Effector CD8-positive, alpha-beta T cell (primary cell): ENCODE measurements around the gene ITIH2.
"Not testable (repeated sequence)": the region's sequence is repeated elsewhere in the genome, so short reads cannot be mapped to it uniquely, and the experiment has no call there.

Experiments used
- DNase-seq: peaks from one replicate; lab custom pipeline; 2025; lab: John Stamatoyannopoulos, UW

ITIH2 gene

DNA sequence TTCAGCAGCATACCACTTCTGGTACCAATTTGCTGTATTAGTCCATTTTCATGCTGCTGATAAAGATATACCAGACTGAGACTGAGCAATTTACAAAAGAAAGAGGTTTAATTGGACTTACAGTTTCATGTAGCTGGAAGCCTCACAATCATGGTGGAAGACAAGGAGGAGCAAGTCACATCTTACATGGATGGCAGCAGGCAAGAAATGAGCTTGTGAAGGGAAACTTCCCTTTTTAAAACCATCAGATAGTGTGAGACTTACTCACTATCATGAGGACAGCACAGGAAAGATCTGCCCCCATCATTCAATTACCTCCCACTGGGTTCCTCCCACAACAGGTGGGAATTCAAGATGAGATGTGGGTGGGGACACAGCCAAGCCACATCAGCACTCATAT is 9.9 kb upstream of the ITIH2 start:
- not testable (repeated sequence) for DNase-seq

DNA sequence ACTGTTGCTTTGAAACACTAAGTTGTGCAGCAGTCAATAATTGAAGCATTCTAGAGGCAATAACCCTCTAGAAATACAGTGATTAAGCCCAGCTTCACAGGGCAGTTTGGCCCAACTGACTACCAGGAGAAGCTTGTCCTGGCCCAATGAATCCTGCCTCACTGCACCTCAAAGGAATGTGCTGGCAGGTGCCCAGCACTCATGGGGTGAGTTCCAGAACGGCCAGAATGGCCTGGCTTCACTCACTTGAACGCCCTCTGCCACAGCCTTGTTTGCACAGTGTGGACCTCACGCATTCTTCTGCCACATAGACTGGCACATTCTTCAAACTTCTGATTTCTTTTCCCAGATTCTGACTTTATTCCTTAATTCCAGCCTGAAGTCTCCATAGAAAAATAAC is 6.6 kb upstream of the ITIH2 start:
- DNase-seq: no peak

GRCh38 chr10:7697426-7697825 is 5.7 kb upstream of the ITIH2 start:
- no peak for DNase-seq

DNA sequence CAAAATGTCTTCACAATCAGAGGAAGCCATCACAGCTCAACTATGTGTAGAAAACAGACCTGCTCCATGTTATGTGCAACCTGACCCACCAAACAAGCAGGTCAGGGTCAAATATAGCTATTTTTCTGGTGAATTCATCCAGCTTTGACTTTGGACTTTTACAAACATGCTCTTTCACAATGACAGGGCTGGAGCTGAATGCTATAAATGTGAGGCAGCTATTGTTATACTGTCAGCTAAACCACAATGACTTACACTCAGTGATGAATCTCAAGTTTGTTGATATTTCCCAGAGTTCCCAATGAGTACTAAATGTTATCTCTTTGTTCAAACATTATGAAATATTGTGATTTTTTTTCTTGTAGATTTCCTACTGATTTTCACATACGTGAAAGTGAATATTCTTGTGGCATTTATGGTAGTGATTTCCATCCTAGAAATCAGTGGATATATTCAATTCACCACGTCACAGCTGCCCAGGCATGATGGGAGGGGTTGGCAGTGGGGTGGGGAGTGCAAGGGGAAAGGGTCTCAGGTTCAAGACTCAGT is 2.5 kb upstream of the ITIH2 start:
- no peak for DNase-seq

- no peak for DNase-seq
Observed at GRCh38 chr10:7701158-7701742, 1.9 kb upstream of the ITIH2 start.

DNA sequence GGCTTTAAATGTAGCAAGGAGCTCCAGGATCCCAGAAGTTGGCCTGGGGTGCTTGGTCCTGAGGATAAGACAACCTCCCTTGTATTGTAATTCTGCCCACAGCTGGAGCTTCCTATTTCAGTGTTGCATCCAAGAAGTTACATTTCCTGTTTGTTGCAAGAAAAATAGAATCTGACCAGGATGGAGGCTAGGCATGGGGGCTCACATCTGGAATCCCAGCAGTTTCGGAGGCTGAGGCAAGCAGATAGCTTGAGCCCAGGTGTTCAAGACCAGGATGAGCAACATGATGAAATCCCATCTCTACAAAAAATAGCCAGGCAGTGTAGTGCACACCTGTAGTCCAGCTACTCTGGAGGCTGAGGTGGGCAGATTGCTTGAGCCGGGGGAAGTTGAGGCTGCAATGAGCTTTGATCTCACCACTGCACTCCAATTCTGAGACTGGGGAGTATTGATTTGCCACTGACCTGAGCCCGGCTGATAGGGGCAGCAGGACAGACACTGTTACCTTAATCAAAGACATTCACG is 766 bp upstream of the ITIH2 start:
- DNase-seq: no peak

DNA sequence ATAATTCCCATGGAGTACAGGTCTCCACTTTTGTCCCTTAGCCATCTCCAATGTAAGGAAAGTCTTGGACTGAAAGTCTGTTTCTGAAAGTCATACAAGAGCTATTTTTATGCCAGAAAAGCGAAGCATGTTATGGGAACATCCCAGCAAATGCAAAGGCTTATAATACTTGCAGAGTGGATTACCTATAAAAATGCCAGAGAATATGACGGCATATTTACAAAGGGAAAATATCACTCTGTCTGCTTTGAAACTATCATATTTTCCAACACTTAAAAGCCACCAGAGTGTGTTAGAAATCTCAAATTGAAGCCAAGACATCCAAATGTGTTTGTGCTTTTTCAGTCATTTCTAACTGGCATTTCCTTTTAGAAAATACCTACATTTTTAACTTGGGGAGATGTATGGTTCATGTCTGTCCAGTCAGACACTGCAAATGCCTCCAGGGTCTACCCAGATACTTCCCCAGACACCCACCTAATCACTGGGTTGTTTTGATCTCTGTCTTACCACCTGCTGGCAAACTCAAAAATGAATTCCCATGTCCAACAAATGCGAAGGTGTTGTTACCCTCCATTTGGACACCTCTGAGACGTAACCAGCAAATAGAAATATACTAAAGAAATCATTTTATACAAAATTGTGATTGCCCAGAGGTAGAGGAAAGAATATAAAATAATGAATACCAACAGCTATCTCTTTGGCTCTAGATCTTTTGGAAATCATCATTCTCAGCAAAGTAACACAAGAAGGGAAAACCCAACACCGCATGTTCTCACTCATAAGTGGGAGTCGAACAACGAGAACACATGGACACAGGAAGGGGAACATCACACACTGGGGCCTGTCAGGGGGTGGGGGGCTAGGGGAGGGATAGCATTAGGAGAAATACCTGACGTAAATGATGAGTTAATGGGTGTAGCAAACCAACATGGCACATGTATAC is 1.2 kb downstream of the ITIH2 start:
- DNase-seq: no peak

- no peak for DNase-seq
Observed at GRCh38 chr10:7705341-7705740, 2.2 kb downstream of the ITIH2 start.

GRCh38 chr10:7706534-7707073 is 3.5 kb downstream of the ITIH2 start:
- no peak for DNase-seq

DNA sequence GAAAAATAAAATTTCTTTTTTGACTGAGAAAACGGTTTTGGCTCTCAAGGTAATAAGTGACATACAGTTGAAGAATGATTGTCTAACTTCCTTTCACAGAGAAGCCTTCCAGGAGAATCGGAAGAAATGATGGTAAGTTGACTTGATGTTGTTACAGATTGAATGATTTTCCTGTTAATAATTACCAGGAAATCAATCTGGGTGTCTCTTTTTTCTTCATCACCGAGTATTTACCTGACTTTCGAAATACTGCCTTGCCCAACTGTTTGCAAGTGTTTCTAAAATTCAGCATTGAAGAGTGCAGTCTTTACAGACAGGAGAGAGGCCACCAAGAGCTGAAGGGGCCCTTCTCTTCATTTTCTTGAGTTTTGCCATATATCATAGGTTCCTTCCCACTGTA is 4.0 kb downstream of the ITIH2 start:
- DNase-seq: no peak

DNA sequence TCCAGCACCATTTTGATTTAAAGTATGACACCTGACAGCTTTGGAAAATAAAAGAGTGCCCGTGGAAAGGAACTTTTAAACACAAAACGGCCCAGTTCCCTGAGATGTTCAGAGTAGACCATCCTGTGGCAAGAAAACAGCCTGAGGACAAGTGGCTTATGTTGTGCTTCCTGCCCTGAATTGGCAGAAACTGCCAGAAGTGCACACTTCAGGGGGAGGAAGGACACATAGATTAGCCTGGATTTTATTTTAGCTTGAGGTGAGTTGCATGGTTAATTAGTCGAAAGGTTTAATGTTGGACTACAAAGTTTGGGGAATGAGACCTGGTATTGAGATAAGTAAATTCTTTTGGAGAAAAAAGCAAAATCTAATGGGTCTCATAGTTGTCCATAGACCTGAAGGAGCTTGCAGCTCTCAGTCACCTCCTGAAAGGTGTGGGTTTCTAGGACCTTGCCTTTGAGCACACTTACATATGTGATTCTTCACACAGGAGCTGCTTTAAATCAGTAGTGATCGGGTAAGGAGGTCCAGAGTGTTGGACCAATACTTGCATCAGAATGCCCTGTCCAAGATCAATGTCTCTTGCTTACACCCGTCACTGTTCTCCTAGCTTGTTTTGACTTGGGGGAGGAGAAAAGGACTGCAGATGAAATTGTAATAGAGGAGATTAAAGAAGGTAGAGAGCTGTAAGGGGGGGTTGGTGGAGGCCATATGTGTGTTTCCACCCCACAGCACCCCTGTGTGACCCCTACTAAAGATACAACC is 4.9 kb downstream of the ITIH2 start:
- no peak for DNase-seq

DNA sequence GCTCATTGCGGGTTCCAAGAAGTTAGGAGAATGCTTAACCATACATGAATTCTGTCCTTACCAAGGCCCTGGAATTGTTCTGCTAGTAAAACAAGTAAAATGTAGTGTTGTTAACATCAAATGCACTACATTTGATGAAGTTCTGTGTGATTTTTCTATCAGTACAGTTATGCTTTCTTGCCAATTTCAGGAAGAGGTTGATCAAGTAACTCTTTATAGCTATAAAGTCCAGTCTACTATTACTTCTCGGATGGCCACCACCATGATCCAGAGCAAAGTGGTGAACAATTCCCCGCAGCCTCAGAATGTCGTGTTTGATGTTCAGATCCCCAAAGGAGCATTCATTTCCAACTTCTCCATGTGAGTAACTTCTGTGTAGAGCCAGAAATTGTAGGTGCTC is 5.7 kb downstream of the ITIH2 start:
- DNase-seq: no peak

DNA sequence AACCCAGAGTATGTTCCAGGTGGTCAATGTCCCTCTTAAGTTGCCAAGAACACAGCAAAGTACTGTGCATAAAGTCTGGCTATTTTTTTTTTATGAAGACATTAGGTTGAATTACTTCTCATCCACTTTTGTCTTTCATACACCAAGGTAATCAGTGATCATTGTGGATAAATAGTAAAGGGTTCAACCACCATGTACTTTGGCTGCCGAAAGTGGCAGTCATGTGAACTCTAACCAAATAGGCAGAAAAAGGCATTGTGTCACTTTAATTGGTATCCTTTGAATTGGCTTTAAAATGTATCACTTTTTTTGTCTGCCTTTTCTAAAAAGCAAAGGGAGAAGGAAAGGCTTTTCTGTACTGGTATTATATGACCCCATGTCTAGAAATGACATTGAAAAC is 7.3 kb downstream of the ITIH2 start:
- no peak for DNase-seq

GRCh38 chr10:7711075-7711474 is 8.0 kb downstream of the ITIH2 start:
- not testable (repeated sequence) for DNase-seq

DNA sequence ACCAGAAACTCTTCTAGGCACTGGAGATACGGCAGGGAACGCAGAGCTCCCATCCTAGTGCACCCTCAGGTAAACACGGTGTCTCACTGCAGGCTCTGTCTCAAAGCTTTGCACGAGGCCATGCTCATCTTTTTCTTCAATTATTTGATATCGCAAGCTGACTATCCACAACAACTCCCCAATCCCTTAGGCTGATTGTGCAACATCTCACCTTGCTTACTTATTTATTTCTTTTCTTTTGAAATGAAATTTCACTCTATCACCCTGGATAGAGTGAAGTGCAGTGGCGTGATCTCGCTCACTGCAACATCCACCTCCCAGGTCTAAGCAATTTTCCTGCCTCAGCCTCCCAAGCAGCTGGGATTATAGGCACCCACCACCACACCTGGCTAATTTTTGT is 12.4 kb downstream of the ITIH2 start:
- no peak for DNase-seq

DNA sequence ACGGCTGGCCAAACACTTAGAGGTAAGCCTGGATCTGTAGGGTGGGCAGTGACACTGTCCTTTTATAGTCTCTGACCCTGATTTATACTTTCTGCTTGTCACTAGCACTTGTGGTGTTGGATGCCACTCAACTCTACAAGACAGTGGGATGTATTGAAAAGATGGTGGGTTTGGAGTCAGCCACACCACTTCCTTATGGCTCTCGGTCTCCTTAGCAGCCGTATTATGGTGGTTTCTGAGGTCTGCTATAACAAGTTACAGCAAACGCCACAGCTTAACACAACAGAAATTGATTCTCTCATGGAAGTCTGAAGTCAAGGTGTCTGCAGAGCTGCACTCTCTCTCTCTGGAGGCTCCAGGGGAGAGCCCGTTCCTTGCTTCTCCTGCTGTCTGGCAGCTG is 14.7 kb downstream of the ITIH2 start:
- no peak for DNase-seq

- no peak for DNase-seq
Observed at GRCh38 chr10:7718685-7719084, 15.6 kb downstream of the ITIH2 start.

- DNase-seq: no peak
Observed at GRCh38 chr10:7720478-7720877, 17.4 kb downstream of the ITIH2 start.

GRCh38 chr10:7722927-7723529 is 19.9 kb downstream of the ITIH2 start:
- DNase-seq: no peak

DNA sequence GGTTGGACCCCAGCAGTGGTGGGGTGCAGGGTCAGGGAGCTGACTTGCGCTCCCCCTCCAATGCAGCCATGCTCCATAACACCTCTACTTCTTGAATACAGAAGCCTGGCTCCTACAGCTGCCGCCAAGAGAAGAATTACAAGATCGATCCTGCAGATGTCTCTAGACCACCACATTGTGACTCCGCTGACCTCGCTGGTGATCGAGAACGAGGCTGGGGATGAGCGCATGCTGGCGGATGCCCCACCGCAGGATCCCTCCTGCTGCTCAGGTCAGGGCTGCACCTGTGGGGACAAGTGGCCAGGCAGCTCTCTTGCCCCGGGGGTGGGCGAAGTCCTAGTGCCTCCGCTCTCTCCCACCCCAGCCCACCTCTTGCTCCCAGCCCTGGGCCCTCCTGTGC is 31.7 kb downstream of the ITIH2 start:
- DNase-seq: no peak
